Activated CD4-positive, alpha-beta T cell treated with anti-CD3 and anti-CD28 coated beads, Interleukin-2, Interleukin-6, amounts not matched to agents 100 ng/mL and 50 ng/mL, durations not matched to agents 16 hours and 8 hours (primary cell): ENCODE measurements around the gene ARL9.

Source experiments
- DNase-seq: peaks from one replicate; pipeline ENCODE4 v3.0.0-alpha.2; 2020

Gene ARL9

DNA sequence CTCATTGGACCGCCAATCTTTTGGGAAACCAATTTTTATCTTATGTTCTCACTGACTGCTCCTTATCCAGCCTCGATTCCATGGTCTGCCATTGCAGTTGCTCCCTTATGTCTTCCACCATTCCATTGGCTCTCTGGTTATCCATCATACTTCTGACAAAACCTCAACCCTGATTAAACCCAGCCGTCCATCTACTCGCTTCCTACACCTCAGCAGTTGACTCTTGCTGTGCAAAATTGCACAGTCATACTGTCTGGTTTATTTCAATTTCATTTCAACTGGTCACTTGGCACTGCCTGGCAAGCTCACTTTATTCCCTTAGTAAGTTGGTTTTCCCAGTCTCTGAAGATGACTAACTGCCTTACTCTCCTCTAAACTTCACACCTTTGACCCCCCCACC is 26.2 kb downstream of the ARL9 start:
- no peak for DNase-seq

- DNase-seq = no peak
These were observed 26.6 kb downstream of the ARL9 start for GRCh38 chr4:56532239-56532638.

GRCh38 chr4:56535915-56536314 is 30.3 kb downstream of the ARL9 start:
- no peak for DNase-seq

- DNase-seq = no peak
These were observed 31.6 kb downstream of the ARL9 start for GRCh38 chr4:56537147-56537546.

DNA sequence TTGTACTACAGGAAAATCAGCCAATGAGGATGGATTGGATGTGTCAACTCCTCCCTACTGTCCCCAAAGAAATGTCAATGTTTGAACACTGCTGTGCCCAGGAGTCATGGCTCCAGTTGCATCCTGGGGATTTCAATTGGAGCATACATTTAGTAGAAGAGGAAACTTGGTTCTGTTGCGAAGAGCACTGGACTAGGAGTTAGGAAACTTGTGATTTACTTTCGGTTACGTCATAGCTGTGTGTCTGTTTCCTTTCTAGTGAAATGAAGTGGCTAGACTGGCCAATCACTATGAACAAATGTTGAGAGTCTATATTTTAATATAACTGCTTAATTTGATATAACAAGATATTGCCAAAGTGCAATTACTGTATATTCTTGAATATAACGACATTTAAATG is 35.2 kb downstream of the ARL9 start:
- DNase-seq = no peak

- peak; percentile 91 for DNase-seq
These were observed 39.1 kb downstream of the ARL9 start for GRCh38 chr4:56544573-56545131.

DNA sequence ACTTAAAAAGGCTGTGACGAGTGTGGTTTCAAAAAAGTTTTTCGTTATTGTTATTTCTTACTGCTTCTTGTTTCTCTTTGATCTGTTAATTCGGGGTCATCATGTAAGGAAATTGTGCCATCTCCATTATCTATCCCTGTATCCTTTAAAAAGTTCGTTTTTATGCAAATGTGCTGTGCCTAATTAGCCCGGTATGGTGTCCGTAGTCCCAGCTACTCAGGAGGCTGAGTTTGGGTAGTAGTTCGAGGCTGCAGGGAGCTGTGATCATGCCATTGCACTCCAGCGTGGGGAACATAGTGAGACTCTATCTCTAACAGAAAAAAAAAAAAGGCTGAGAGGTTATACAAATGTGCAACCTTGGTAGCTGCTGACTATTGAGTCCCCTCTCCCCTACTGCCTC is 45.1 kb downstream of the ARL9 start:
- DNase-seq = no peak

DNA sequence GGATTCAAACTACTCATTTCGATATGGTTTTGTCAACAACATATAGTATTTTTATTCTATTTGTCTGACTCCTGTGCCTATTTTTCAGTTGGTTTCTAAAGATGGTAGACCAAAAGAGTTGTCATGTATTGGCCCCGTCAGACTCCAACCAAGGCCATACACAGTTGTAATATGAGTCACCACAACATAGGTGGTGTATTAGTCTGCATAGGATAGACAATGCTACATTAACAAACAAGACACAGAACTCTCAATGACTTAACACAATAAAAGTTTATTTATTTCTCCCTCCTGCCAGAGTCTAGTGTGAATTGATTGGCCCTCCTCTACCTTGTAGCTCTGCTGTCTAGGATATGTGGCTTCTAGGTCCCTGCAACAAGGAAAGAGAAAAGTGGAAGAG is 45.9 kb downstream of the ARL9 start:
- no peak for DNase-seq

- no peak for DNase-seq
These were observed 46.7 kb downstream of the ARL9 start for GRCh38 chr4:56552273-56552672.

DNA sequence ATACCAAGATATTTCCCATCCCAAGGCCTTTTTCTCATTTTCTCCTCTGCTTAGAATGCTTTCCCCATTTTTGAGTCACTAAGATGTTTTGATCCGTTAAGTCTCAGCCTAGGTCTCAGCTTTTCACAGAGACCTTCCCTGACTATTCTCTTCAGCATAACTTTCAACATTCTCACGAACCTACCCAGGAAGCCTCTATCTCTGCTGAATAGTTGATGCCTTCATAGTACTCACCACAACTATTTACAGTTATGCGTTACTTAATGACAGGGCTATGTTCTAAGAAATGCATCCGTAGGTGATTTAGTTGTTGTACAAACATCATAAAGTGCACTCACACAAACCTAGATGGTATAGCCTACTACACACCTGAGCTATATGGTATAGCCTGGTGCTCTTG is 64.5 kb downstream of the ARL9 start:
- DNase-seq = no peak
